GM10266 (cell line): Measurements from ENCODE around the gene HOOK2.
"Not testable (repeated sequence)": the region's sequence is repeated elsewhere in the genome, so short reads cannot be mapped to it uniquely, and the experiment has no call there.

Source experiments
- DNase-seq: peaks from one replicate; pipeline ENCODE4 v3.0.0; 2012; ENCODE audit errors: extremely low spot score
- CTCF ChIP-seq: IDR thresholded peaks from 2 replicates; pipeline ENCODE4 v1.5.1; 2012; ENCODE audit warnings: mild to moderate bottlenecking, low read depth; ENCODE audit not compliant: control insufficient read depth, insufficient read depth; ENCODE audit errors: missing control alignments

HOOK2 gene

GRCh38 chr19:12720296-12720695 lies 55.1 kb downstream of the HOOK2 start:
- DNase-seq: no peak
- no peak for TF ChIP-seq CTCF

DNA sequence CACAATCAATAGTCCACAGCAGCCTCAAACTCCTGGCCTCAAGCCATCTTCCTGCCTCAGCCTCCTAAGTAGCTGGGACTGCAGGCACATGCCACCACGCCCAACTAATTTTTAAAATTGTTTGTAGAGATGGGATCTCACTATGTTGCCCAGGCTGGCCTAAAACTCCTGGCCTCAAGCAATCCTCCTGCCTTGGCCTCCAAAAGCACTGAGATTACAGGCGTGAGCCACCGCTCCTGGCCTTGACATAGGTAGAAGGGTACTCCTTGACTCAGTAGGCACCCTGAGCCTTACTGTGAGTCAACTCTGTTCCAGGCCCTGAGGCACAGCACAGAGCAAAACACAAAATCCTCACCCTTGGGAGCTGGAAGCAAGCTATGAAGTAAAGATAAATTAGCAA lies 59.4 kb downstream of the HOOK2 start:
- no peak for TF ChIP-seq CTCF
- DNase-seq: no peak

DNA sequence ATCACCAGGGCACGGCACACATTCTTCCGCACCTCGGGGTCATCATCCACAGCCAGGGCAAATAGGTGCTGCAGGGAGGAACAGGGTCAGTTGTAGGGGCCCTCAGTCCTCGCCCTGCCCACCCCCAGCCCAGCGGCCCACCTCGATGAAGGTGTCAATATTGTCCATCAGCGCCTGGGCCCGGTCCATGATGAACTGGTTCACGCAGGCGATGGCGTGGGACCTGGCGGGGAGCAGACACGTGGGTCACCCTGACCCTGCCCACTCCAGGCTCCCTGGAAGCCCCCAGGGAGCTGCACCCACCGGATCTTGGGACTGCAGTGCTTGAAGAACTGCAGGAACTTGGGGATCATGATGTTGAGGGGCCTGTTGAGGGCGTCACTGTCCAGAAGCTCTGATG lies 60.2 kb downstream of the HOOK2 start:
- no peak for TF ChIP-seq CTCF
- no peak for DNase-seq

DNA sequence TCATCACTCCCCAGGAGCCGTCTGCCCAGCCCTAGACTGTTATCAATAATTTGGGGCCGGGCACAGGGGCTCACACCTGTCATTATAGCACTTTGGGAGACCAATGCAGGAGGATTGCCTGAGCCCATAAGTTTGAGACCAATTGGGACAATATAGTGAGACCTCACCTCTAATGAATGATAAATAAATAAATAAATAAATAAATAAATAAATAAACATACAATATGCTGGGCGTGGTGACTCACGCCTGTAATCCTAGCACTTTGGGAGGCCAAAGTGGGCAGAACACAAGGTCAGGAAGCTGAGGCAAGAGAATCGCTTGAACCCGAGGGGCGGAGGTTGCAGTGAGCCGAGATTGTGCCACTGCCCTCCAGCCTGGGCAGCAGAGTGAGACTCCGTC lies 62.0 kb downstream of the HOOK2 start:
- not testable (repeated sequence) for DNase-seq
